GOT3 (cell line): ENCODE results near the gene NCKAP5.

Experiments used
- DNase-seq: peaks from one replicate; lab custom pipeline; 2025; ENCODE audit warnings: mixed read lengths; lab: John Stamatoyannopoulos, UW

The NCKAP5 gene

DNA sequence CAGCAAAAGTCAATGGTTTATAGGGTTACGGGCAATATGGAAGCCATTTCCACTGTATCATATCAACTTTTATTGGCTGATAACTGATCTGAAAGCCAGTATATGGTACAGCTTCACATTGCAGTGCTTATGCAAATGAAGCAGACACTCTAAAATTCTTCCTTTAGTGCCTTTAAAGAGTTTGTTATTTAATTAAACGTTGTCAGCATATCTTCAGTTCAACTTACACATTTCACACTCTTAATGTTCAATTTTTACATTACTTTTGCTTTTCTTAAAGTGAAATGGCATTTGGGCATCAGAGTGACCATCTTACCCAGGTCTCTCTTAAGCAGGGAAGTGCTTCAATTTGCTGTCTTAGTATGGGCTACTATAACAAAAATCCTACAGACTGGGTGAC lies 420.1 kb downstream of the NCKAP5 start:
- DNase-seq, result no peak

DNA sequence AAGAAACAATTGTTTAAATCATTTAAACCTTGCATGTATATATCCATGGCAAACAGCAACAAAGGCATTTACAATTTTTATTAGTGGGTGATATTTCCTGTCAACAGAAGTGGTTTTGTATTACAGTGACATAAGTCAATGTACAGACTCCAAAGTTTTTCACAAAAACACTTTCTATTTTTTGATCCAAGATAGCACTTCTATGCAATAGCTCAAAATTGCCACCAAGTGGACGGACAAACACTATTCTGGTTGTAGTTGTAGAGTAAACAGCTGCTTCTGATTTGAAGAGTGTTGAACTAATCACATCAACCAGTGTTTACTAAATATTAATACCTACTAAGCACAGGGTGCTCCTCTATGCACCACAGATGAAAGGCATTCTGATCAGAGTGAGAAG lies 421.4 kb downstream of the NCKAP5 start:
- DNase-seq, result no peak

DNA sequence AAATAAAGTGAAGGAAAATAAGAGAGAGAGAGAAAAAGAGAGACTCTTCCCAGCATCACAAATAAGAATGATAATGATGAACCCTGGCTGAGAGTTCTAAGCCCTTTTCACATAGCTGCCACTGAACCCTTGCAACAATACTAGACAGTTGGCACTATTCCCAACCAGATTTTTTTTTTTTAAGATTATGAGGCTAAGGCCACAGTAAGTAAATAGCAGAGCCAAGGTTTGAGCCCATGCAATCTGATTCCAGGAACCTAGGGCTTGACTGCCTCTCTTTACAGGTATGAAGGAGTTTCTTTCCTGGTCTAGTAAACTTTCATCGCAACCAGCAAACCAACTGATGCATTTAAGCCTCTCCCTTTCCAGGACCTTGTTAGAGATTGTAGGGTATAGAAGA lies 424.6 kb downstream of the NCKAP5 start:
- no peak for DNase-seq

DNA sequence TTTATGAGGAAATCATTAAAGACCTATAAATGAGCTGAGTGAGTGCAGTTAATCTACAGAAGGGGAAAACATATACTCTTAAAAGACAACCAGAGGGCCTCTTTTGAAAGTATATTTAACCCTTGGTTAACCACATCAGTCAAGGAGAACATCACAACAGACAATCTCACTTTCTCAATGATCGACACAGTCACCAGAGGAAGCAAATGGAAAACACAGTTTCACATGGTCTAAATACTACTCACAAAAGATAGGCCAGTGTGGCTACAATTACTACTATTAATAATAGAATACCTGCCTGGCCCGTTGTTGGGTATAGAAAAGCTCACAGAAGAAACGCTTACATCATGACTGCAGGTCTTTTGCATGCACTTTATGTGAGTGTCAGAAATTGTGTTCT lies 426.2 kb downstream of the NCKAP5 start:
- DNase-seq, result no peak

DNA sequence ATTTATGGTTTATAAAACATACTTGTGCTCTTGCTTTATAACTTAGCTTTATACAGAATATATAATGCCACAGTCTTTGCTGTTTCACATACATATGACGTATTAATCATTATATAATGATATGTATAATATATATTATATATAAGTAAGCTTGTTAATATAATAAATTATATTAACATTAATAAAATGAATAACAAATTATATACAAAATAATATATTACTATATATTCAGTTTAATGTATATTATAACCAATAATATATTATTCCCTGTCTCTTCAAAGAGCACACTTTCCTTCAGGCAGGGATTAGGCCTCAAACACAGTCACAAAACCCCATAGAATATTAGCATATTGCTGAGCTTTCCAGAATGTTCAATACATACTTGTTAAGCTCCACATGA lies 427.6 kb downstream of the NCKAP5 start:
- DNase-seq, result no peak

DNA sequence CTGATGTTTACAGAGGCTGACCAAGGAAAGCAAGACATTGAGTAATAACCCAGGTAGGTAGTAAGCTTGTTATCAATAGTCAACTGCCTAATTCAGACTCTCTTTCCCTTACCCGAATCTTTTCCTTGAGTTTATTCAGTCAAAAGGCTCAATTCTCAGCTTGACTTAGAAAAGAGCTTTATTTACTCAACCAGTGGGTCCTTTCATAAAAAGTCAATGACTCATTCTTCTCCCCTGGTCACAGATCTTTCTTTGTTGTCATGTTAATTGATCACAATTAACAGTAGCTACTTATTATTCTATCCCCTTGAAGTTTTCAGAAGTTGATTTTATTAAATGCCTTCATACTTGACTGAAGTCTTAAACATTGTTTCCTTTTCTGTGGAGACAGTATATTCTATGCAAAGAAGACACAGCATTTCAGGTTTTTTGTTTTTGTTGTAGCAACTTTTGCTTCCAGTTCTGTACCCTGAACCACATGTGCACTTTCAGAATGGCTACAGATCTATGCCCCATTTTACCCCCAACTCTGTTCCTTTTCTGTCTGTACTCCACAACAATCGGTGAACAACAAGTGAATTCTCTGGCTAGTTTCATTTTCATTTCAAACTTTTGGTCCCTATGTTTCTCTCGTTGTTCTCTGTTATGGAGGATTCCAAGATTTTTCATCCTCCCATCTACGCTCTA lies 428.3 kb downstream of the NCKAP5 start:
- DNase-seq, result no peak

DNA sequence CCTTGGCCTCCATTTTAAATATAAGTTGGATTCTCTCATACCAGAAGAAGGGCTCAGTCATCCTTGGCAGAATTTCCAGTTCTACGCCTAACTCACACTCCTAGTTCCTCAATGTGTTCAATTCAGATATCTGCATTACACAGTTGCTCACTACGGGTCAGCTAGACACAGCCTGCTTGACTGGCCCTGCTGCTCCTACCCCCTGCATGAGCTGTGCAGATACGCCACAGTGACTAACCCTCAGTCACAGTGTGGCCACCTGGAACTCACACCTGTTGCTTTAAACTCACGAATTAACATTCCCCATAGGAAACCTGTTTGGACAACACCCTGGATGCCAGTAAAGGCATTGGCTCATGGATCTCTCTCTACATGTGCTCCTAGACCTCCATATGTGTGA lies 429.6 kb downstream of the NCKAP5 start:
- DNase-seq, result no peak

DNA sequence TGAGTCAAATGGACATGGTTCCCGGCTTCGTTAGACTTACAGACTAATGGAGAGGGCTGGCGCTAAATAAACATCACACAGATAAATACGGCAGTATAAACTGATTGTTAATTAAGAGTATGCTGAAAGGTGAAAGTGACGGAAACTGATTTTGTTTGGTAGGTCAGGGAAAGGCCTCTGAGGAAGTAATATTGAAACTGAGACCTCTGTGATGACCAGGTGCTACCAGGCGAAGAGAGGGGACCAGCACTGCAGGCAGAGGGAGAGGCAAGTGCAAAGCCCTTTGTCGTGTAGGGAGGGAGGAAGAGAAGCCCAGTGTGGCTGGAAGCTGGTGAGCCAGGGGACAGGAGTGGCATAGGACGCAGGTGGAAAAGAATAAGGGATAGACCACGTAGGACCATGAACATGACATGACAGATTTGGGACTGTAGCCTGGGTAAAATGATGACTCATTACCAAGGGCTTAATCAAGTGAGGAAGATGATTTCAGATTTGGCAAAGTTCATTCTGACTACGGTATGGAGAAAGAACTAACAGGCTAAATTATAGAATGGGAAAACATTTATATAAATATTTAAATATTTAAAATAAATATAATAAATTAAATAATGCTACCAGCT lies 433.1 kb downstream of the NCKAP5 start:
- no peak for DNase-seq

DNA sequence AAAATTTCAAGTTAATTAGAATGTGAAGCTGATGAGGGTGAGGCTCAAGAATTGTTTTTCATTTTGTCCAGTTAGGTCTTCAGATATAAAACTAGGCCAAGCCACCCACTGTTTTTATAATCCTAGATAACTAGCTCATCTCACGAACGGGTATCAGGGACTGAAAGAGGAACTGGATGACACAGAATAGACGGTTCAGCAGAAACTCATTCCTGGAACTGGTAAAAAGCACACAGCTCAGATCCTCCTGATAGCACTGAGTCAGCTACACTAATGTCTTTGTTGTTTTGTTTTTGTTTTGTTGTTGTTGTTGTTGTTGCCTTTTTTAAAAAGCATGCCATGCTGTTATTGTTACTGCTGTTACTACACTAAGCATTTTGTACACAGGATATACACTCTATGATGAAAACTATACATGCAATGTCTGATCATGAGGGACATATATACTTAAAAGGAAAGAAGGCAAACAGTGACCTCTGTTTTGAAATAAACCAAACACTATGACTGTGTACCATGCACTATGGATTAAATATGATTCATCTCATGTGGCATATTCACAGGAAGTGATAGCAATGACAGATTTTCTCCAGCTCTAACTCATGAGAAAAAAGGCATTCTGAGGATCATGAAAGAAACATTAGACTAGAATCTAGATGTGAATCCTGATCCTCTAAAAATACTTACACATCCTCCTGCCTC lies 437.6 kb downstream of the NCKAP5 start:
- no peak for DNase-seq

DNA sequence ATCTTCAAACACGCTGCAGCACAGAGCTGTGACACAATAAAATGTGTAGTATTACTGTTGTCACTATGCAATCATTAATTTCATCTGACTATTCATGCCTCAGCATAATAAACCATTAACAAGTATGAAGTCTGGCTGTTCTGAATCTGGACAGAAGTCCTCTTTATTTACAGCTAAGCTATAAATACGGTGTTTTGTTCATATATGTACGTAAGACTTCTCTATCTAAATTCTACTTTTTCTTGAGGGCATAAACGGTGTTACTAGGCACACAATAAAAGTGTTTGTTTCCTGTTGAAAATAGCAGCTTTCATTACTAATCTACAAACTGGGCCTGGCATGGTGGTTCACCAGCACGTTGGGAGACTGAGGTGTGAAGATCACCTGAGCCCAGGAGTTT lies 443.8 kb downstream of the NCKAP5 start:
- no peak for DNase-seq

DNA sequence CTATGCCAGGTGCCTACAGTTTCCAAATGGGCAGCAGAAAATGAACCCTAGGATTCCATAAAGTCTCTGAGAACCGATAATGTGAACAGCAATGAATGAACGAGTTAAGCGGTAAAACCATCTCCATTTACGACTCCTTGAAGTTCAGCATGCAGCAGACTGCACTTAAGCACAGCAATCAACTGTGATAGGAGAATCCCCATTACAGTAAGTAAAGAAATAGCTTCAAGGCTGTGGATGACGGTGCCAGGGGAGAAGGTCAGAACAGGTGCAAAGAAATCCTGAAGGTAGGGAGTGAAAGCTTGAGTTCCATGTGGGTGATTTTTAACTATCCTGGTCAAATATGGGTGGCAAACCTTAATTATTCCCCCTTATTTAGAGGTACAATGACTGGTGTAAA lies 444.4 kb downstream of the NCKAP5 start:
- no peak for DNase-seq

DNA sequence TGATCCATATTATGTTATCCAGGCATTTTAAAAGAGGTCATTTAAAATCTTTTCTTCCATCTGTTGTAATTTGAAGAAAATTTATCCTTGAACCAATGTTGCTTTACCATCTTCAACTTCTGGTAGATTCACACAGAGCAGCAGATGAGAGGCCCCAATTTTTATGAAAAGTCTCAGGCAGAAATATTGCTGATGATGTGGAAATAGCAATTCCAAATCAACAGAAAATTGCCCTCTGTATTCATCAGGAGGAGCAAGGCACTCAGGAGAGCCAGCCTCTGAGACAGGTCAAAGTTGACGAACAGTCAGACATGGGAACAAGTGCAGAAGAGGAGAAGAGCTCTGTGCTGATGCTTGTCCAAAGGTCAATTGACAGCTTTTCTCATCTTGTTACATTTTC lies 444.9 kb downstream of the NCKAP5 start:
- no peak for DNase-seq

DNA sequence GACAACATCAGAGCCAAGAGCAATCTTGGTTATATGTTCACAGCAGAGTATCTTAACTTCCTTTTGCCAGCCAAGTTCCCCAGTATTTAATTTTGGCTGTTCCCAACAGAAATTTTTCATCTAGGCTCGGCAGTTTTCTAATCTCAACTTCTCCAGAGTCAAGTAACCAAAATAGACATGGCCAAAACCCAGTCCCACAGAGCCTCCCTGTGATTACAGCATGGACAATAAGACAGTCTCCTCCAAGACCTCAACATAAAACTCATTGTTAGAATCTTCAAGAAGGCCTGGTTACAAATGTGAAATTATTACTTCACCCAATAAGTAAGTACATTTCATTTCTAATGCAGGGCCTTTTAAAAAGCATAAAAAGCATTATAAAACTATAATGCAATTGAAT lies 445.7 kb downstream of the NCKAP5 start:
- DNase-seq, result no peak

DNA sequence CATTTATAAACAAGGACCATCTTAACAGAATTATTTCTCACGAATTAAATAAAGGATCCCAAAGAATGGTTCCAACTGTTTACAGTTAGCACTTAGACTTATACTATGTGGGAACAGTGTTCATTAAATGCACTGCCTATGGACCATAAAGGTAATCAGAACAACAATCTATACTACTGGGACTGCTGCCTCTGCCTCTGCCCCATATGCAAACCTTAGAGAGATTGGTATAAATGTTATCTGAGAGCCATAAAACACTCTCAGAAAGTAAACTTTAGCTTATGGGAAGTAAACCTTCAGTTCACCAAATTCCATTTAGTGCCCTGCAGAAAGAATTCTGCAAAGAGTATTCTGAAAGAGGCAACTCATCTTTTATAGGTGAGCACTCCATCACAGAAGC lies 448.0 kb downstream of the NCKAP5 start:
- DNase-seq, result no peak

DNA sequence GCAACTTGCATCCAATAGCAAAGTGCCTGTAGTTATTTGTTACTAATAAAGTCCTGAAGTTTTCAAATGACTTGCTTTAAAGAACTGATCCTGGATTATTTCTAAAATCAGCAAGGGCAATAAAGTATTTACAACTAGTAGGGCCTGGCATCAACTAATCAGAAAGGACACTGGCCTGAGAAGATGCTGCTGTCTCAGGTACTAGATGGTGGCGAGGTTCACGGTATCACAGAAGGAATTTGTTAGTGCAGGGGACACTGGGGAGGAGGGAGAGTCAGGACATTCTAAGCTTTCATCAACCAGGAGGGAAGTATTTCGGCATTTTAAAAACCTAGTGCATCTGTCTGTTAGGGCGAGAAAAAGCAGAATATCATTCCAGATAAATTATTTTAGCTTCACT lies 458.1 kb downstream of the NCKAP5 start:
- no peak for DNase-seq

DNA sequence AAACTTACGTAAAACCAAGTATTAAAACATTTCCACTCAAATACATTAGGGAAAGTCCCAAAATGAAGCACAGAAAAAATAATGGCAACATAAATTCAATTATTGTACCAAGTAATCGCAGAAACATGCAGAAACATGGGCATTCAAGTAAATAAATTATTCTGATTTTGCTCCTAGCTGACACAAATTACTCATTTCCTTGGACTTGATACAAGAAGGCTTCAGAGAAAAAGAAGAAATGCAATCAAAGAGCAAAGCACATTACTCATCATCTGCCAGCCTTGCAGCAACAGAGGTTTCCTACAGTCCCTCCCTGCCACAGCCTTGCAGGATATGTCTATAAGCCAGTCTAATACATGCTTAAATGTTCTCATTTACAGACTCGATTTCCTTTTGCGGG lies 458.5 kb downstream of the NCKAP5 start:
- no peak for DNase-seq

DNA sequence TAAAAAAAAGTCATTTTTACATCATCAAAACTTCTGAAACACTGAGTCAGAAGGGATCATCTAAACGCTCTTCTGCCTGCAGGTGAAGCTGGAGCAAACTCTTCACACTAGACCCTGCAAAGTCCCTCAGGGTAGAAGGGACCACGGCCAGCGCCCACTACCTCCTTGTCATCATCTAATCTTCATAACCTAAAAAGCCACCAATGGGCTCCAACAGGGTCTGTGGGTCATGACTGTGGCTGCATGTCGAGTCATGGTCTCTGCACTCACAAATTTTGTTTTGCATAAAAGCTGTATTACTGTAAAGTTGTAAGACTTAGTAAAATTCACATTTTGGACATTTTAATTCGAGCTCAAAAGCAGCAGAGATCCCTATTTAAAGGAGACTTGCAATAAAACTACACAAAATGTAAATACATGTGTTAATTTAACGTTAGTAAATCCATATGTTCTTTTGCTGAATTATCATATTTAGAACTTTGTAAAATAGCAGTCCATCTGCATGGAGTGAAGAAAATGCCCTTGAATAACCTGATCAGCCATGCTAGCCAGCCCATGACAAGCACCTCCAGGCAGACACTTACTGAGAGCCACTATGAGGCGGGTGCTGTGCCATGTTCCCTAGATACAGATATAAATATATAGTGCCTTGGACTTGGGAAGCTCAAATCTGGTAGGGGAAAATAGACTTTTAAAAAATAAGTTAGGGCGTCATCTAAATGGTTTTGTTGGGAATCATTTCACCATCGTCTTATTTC lies 461.0 kb downstream of the NCKAP5 start:
- DNase-seq, result no peak

DNA sequence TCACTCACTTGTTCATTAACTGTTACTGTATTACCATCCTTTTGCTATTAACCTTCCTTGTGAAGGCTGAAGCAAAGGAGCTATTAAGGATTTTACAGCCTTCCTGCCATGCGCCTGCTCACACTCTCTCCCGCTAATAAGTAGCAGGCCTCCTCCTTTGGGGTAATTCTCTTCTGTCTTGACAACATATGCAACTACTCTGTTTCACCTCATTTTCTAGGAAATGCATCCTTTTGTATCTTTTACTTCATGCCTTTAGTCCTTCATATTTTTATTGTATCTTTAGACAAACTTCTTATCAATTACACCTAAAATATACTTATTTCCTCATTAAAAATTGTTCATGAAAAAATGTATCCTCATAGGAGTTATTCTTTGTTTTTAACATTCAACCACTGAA lies 463.4 kb downstream of the NCKAP5 start:
- DNase-seq, result no peak

DNA sequence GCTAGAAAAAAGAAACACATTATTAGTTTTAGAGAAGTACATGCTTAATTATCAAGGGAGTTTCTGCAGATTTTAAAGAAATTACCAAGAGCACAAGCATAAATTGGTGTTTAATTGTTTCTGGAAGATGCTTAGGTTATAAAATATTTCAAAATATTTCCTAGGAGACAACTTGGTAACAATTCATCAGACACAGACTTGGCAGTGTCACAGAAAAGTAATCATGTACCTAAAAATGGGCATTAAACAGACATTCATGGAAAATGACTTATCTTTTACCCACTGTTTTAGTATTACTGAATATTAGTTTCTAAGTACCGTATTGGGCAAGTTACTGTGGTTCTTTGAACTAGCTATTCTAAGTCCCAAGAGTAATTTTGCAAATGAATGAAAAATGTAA lies 469.5 kb downstream of the NCKAP5 start:
- DNase-seq, result no peak

DNA sequence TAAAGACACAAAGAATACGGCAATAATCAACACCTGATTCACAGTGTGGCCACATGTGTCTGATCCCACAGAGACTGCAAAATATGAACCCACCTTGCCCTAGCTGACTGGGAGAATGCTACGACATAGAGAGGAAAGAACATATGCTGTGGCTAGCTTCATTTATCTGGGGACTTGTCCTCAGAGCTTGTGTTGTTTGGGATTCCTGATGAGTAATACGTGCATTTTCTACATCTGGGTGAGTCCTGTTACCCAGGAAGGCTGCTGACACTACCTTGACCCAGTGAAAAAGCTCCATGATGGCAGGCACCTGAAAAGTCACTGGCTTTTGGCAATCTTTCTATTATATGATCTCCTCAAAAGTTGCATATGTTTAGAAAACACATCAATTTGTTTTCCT lies 470.6 kb downstream of the NCKAP5 start:
- no peak for DNase-seq

DNA sequence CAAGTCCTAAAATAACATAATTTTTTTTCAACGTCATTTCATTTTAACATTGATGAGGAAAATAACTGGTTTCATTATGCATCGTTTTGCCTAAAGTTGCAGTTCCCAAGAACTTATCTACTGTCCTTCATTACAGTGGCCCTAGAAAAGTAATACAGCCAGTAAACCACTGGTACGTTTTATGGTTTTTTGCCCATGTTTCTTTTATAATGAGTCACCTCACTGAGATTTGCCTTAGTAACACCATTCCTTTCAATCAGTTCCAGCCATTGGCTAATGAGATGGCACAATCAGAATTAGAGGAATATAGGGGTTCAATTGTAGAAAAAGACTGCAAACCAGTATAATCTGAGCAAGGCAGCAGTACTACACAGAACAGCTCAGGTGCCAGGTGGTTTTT lies 475.7 kb downstream of the NCKAP5 start:
- DNase-seq, result no peak

DNA sequence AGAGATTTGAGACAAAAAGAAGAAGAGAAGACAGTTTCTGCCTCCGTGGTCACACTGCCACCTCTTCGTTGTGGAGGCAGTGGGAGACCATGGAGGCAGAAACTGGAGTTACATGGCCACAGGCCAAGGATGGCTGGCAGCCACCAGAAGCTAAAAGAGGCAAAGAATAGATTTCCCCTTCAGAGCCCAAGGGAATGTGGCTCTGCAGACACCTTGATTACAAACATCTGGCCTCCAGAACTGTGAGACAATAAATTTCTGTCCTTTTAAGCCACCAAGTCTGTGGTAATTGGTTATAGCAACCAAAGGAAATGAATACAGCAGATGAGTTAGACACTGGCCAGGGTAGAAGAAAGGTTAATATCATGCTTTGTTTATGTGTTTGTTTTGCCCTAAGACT lies 477.9 kb downstream of the NCKAP5 start:
- no peak for DNase-seq

DNA sequence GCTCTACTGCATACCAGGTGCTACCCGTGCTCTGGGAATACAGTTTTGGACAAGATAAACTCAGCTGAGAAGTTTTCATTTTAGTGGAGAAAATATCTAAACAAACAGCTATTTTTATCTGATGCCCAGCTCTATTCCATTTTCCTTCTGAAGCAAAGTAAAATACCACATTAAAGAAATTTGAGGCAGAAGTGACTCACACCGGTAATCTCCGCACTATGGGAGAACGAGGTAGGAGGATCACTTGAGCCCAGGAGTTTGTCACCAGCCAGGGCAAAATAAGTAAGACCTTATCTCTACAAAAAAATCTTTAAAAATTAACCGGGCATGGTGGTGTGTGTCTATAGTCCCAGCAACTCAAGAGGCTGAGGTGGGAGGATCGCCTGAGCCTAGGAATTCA lies 482.1 kb downstream of the NCKAP5 start:
- no peak for DNase-seq
